Natural killer cell treated with Interleukin-12 subunit alpha and Interleukin-12 subunit beta and Interleukin-15 and Interleukin-18, amount 100 ng/mL, for 72 hours (primary cell): ENCODE measurements around the gene SMPD2. TPM values are rescaled to one million over a fixed set of nuclear protein-coding genes. Genes with fewer than 3 reads are reported as not detected.
A peak's percentile ranks its signal among the peaks of the same experiment; 100 is the strongest.

ENCODE experiments used
- ATAC-seq, 2 donors: fragments of 150-1000 bp; cut with Tn5 transposase in 1 of 2; sonication (Bioruptor Pico), chemical (Tn5 transposase) in 1 of 2; 2 replicates each; pipeline ENCODE4 v1.10.0; 2021
- DNase-seq: peaks from one replicate; pipeline ENCODE4 v3.0.0; 2022; ENCODE audit warnings: low spot score
- H3K27ac Mint-ChIP-seq, 2 donors: 1 replicate in 1 of 2; 2 replicates in 1 of 2; pipeline ENCODE4 v1.8.0; 2022; ENCODE audit warnings: mixed read lengths in 2 of 2, mild to moderate bottlenecking in 1 of 2, moderate library complexity in 1 of 2
- H3K27me3 Mint-ChIP-seq, 2 donors: 1 replicate in 1 of 2; 2 replicates in 1 of 2; pipeline ENCODE4 v1.8.0; 2022; ENCODE audit warnings: mixed read lengths in 2 of 2
- H3K36me3 Mint-ChIP-seq: one replicate; pipeline ENCODE4 v1.8.0; 2022; ENCODE audit warnings: mixed read lengths
- H3K4me1 Mint-ChIP-seq, 2 donors: 1 replicate in 1 of 2; 2 replicates in 1 of 2; pipeline ENCODE4 v1.8.0; 2022; ENCODE audit warnings: low read depth in 2 of 2, mixed read lengths in 2 of 2, mild to moderate bottlenecking in 1 of 2
- H3K4me3 Mint-ChIP-seq: one replicate; pipeline ENCODE4 v1.8.0; 2022; ENCODE audit warnings: mixed read lengths
- H3K9me3 Mint-ChIP-seq: 2 replicates; pipeline ENCODE4 v1.8.0; 2022; ENCODE audit warnings: mixed read lengths
- total RNA-seq, 2 donors: library from RNA; stranded (reverse); gene quantifications; one replicate each; pipeline ENCODE4 v1.2.3, GENCODE V29; 2022

SMPD2 gene
- total RNA-seq, 2 donors from 2014 or later: 10.3 to 11.4 TPM

GRCh38 chr6:109477184-109477583, 36.7 kb downstream of the SMPD2 start:
- Mint-ChIP-seq H3K4me3 (peak overlapping the region; percentile 97), H3K36me3 (peaks cover 51% of the 10 kb centered on the region), H3K27ac (no peak overlapping the region), H3K4me1 (peaks cover 55 to 59% of the 10 kb centered on the region in 2 donors), H3K27me3 (no peaks in the 10 kb centered on the region), H3K9me3 (no peaks in the 10 kb centered on the region)
- DNase-seq (no peak), ATAC-seq (no peak)

- ATAC-seq: no peak
- H3K9me3 Mint-ChIP-seq: no peaks in the 10 kb centered on the region
- H3K27ac Mint-ChIP-seq: peak overlapping the region in 1 of 2 donors; percentile 43
These were observed 37.2 kb downstream of the SMPD2 start for GRCh38 chr6:109477725-109478124.

GRCh38 chr6:109478222-109478805, 37.8 kb downstream of the SMPD2 start:
- no peak for ATAC-seq
- peaks cover 47 to 53% of the 10 kb centered on the region in 2 donors for H3K4me1 Mint-ChIP-seq
- no peaks in the 10 kb centered on the region for H3K27me3 Mint-ChIP-seq
- DNase-seq: no peak
- H3K36me3 Mint-ChIP-seq: peaks cover 41% of the 10 kb centered on the region
- H3K9me3 Mint-ChIP-seq: no peaks in the 10 kb centered on the region
- H3K27ac Mint-ChIP-seq: peak overlapping the region; percentile 40 to 77
- H3K4me3 Mint-ChIP-seq: peak overlapping the region; percentile 97

More at GRCh38 chr6:109477725-109478124, 37.2 kb downstream of the SMPD2 start:
- Mint-ChIP-seq H3K4me1 (peaks cover 52 to 59% of the 10 kb centered on the region in 2 donors), H3K27me3 (no peaks in the 10 kb centered on the region), H3K4me3 (peak overlapping the region; percentile 97), H3K36me3 (peaks cover 47% of the 10 kb centered on the region)
- no peak for DNase-seq

- H3K36me3 Mint-ChIP-seq: peaks cover 37% of the 10 kb centered on the region
- DNase-seq (no peak), ATAC-seq (no peak)
- H3K4me3 Mint-ChIP-seq: peak overlapping the region; percentile 97
- no peaks in the 10 kb centered on the region for H3K9me3 Mint-ChIP-seq
- peak overlapping the region; percentile 40 to 77 for H3K27ac Mint-ChIP-seq
- peaks cover 48 to 55% of the 10 kb centered on the region in 2 donors for H3K4me1 Mint-ChIP-seq
- no peaks in the 10 kb centered on the region for H3K27me3 Mint-ChIP-seq
These were observed 38.5 kb downstream of the SMPD2 start for GRCh38 chr6:109478841-109479624.

GRCh38 chr6:109480993-109481480, 40.5 kb downstream of the SMPD2 start:
- peak overlapping the region; percentile 97 for H3K4me3 Mint-ChIP-seq
- H3K9me3 Mint-ChIP-seq: no peaks in the 10 kb centered on the region
- peaks cover 31% of the 10 kb centered on the region for H3K36me3 Mint-ChIP-seq
- peaks cover 47 to 61% of the 10 kb centered on the region in 2 donors for H3K4me1 Mint-ChIP-seq
- no peaks in the 10 kb centered on the region for H3K27me3 Mint-ChIP-seq
- no peak for DNase-seq
- no peak for ATAC-seq
- no peak overlapping the region for H3K27ac Mint-ChIP-seq

- DNase-seq: peak; percentile 95
- ATAC-seq: peak; percentile 95 to 97
- H3K9me3 Mint-ChIP-seq: no peaks in the 10 kb centered on the region
These were observed 42.6 kb downstream of the SMPD2 start, which contains the start of gene ZBTB24 for GRCh38 chr6:109482905-109483734. TSS of gene ZBTB24 (minus strand) at chr6:109483219. CDS start at chr6:109482026, 1,193 bp downstream.

GRCh38 chr6:109483735-109484057, 43.2 kb downstream of the SMPD2 start:
- Mint-ChIP-seq H3K36me3 (peaks cover 25% of the 10 kb centered on the region), H3K4me1 (peaks cover 33 to 47% of the 10 kb centered on the region in 2 donors), H3K27me3 (no peaks in the 10 kb centered on the region), H3K4me3 (peak overlapping the region; percentile 84), H3K27ac (peak overlapping the region; percentile 23 to 51), H3K9me3 (no peaks in the 10 kb centered on the region)
- no peak for DNase-seq
- no peak for ATAC-seq

More at GRCh38 chr6:109482905-109483734, 42.6 kb downstream of the SMPD2 start, which contains the start of gene ZBTB24:
- Mint-ChIP-seq H3K4me3 (peak within 1 kb of the TSS; percentile 97), H3K4me1 (peaks cover 39 to 53% of the 10 kb centered on the region in 2 donors), H3K27me3 (no peaks in the 10 kb centered on the region), H3K36me3 (peaks cover 28% of the 10 kb centered on the region), H3K27ac (peak within 1 kb of the TSS; percentile 77 to 82)

GRCh38 chr6:109484122-109484521, 43.6 kb downstream of the SMPD2 start:
- H3K9me3 Mint-ChIP-seq: no peaks in the 10 kb centered on the region
- DNase-seq: no peak
- peaks cover 29 to 43% of the 10 kb centered on the region in 2 donors for H3K4me1 Mint-ChIP-seq
- peaks cover 21% of the 10 kb centered on the region for H3K36me3 Mint-ChIP-seq
- H3K4me3 Mint-ChIP-seq: peak overlapping the region; percentile 84
- H3K27ac Mint-ChIP-seq: peak overlapping the region; percentile 23 to 51
- no peaks in the 10 kb centered on the region for H3K27me3 Mint-ChIP-seq
- ATAC-seq: no peak

GRCh38 chr6:109485266-109485935, 44.9 kb downstream of the SMPD2 start:
- Mint-ChIP-seq H3K36me3 (peaks cover 16% of the 10 kb centered on the region), H3K27ac (peak overlapping the region in 1 of 2 donors; percentile 25), H3K27me3 (no peaks in the 10 kb centered on the region), H3K4me3 (no peak overlapping the region), H3K4me1 (peaks cover 22 to 33% of the 10 kb centered on the region in 2 donors), H3K9me3 (no peaks in the 10 kb centered on the region)
- ATAC-seq (no peak), DNase-seq (no peak)

- H3K36me3 Mint-ChIP-seq: peaks cover 9% of the 10 kb centered on the region
- no peak overlapping the region for H3K4me3 Mint-ChIP-seq
- ATAC-seq (no peak), DNase-seq (no peak)
- H3K4me1 Mint-ChIP-seq: peaks cover 24 to 33% of the 10 kb centered on the region in 2 donors
- H3K27me3 Mint-ChIP-seq: no peaks in the 10 kb centered on the region
- H3K27ac Mint-ChIP-seq: peak overlapping the region in 1 of 2 donors; percentile 25
- no peaks in the 10 kb centered on the region for H3K9me3 Mint-ChIP-seq
These were observed 45.5 kb downstream of the SMPD2 start for GRCh38 chr6:109486068-109486467.

GRCh38 chr6:109488001-109488400, 47.5 kb downstream of the SMPD2 start:
- DNase-seq: no peak
- no peaks in the 10 kb centered on the region for H3K36me3 Mint-ChIP-seq
- H3K27me3 Mint-ChIP-seq: no peaks in the 10 kb centered on the region
- no peaks in the 10 kb centered on the region for H3K9me3 Mint-ChIP-seq
- no peak for ATAC-seq
- no peak overlapping the region for H3K27ac Mint-ChIP-seq
- no peak overlapping the region for H3K4me3 Mint-ChIP-seq
- H3K4me1 Mint-ChIP-seq: peaks cover 22 to 27% of the 10 kb centered on the region in 2 donors

GRCh38 chr6:109490713-109491112, 50.2 kb downstream of the SMPD2 start:
- no peak for ATAC-seq
- no peaks in the 10 kb centered on the region for H3K9me3 Mint-ChIP-seq

More at GRCh38 chr6:109490713-109491112, 50.2 kb downstream of the SMPD2 start:
- Mint-ChIP-seq H3K36me3 (no peaks in the 10 kb centered on the region), H3K27me3 (no peaks in the 10 kb centered on the region), H3K4me3 (peak overlapping the region; percentile 3), H3K4me1 (peaks cover 15 to 16% of the 10 kb centered on the region in 2 donors), H3K27ac (peak overlapping the region; percentile 2 to 20)
- DNase-seq: no peak
